Central memory CD4-positive, alpha-beta T cell (primary cell): ENCODE measurements around the gene CD9.
A peak's percentile ranks its signal among the peaks of the same experiment; 100 is the strongest.

Experiments
- DNase-seq: peaks from one replicate; pipeline ENCODE4 v3.0.0; 2022

CD9 gene

DNA sequence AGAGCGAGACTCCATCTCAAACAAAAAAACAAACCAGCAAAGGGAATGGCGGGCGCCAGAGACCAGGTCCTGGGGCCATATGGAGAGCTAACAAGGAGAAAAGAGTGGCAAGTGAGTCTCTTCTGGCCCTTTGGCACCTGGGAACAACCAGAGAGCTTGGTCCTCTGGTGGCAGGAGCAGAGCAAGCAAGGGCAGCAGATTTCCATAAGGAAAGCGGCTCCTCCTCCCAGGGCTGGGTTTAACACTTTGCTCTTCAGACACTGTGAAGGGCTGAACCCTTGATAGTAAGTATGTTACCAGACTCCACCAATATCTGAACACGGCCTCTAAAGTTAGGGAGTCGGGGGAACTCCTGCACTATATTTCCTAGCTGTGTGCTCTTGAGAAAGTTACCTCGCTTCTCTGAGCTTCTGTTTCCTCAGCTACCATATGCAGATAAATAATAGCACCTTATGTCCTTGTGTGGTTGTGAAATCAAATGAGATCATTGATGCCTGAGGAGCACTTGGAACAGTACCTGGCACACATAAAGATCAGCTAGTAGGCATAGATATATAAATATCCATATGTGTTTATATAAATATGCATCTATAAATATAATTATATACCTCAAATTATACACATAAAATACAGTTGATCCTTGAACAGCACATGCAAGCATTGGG, 76.9 kb downstream of the CD9 start:
- no peak for DNase-seq

DNA sequence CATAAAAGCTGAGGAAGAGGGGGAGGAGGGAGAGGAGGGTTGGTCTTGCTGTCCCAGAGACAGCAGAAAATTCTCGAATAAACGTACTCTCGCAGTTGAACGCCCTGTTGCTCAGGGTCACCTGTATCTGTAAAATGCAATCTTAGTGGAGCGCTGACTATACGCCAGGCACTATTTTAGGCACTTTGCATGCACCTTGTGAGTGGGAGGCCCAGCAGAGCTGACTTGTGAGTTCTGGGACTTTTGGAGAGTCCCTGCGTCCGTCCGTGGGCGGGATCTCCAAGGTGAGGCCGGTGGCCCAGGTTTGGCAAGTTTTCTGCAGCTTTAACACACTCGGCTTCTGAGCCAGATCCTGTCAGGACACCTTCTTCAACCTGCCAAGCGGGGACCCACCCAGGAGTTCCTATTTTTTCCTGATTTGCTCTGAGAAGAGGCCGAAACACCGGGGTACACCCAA, 77.8 kb downstream of the CD9 start:
- no peak for DNase-seq

DNA sequence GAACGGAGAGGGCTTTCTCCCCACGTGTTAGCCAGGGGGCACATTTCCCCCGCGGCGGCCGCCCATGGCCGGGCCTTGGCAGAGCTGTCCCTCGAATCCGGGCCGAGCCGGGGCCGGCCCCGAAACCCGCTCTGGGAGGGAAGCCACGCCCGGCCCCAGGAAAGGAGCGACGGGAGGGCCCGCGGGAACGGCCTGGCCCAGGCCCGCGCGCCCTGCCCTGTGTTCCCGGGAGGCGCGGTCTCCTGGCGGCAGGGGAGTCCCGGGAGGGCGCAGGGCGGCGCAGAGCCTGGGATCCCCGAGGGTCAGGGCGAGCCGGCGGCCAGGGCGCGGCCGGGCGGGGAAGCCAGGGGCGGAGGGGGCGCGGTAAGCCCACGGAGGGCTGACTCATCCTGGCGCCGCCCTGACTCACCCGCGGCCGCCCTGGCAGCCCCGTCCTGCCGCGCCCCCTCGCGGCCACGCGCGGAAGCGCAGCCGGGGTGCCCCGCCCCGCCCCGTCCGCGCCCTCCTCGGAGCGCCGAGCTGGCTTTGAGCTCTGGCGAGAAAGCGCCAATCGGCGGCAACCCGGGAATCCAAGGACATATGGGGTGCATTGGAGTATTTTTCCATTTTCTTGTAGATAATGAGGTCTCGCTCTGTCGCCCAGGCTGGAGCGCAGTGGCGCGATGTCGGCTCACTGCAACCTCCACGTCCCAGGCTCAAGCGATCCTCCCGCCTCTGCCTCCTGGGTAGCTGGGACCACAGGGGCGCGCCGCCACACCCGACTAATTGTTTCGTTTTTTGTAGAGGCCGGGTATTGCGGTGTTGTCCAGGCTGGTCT, 78.4 kb downstream of the CD9 start:
- peak; percentile 77 for DNase-seq

DNA sequence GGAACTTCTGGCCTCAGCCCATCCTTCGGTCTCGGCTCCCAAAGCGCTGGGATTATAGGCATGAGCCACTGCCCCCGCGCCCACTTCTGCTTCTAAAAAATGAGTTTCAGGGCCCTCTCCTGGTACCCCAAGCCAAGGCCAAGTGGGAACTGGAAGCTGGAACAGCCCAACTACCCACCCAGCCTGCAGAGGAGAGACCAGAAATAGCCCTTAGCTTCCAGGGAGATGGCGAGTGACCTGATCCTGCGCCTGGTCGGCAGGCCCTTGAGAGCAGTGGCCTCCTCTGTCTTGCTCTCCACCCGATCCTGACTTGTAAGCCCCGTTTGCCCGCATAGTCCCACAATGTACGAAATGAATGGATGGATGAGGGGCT, 79.0 kb downstream of the CD9 start:
- no peak for DNase-seq

DNA sequence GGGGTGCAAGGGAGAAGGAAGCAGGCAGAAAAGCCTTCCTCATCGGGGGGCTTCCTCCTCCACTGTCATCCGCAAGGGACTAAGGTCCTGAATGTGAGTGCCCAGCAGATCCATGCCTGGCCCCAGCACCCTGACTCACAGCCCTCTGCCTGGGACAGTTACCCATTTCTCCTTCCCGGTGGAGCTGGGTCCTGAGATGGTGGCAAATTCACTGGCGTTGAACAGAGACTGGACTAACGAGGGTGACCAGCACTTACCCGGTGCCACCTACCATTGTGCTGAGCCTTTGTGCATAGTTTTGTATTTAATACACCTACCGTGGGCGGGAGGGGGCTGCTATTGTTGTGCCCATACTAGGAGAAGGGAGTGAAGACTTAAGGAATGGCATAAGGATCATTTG, 79.4 kb downstream of the CD9 start:
- no peak for DNase-seq

DNA sequence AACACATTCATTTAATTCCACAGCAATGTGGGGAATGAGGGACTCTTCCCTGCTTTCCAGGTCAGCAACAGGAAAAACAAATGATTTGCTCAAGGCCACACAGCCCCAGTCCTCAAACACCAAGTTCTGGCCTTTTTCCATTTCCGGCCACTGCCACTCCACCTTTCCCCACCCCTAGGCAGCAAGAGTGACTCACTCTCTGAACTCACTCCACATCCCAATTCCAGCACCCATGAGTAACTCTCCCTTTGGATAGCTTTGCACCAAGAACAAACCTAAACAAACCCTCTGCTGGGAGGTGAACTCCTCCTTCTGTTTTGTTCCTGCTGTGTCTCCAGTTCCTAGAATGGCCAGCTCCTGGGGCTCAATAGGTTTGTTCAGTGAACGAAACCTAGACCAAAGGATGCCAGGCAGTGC, 79.9 kb downstream of the CD9 start:
- DNase-seq, result no peak

DNA sequence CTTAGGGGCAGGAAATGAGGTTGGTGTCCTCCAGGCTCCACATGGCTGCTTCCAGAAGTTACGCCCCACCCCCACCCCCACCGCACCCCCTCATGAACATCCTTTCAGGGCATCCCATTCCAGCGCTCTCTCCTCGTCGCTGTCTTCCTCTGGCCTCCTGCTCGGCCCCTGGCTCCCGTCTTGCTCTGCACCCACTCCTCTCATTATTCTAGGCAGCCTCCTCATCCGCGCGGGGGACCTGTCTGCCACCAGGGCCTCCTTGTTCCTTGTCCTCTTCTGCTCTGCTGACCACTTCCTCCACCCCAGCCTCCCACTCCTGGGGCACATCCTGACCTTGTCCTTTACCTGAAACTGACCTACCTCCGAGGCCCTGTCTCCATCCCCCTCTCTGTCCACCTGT, 80.5 kb downstream of the CD9 start:
- no peak for DNase-seq

DNA sequence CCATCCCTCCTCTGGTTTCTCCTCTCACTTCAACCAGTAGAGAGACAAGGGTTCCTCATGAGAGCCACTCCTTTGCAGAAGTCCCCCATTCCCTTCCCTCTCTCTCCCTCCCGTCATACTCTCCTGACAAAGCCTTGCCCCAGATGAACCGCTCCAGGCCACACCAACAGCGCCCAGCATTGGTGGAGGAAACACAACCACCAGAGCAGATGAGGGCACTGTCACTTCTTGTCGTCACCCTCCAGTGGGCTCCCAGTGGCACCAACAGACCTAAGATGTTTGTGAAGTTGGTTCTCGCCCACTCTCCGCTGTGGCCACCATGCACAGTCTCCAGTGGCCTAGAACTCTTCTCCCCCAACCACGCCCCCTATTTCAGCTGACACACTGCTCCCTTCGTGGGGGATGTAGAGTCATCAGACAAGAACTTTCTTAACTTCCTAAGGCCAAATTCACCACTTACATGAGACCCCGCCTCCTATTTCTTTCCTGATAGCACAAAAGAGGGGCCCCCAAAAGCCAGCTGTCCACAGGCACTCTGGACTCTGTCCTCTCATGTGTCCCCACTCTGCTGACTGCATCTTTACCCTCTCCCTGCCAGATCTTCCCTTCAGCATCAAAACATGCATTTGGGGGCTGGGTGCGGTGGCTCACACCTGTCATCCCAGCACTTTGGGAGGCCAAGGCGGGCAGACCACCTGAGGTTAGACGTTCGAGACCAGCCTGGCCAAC, 81.0 kb downstream of the CD9 start:
- no peak for DNase-seq

DNA sequence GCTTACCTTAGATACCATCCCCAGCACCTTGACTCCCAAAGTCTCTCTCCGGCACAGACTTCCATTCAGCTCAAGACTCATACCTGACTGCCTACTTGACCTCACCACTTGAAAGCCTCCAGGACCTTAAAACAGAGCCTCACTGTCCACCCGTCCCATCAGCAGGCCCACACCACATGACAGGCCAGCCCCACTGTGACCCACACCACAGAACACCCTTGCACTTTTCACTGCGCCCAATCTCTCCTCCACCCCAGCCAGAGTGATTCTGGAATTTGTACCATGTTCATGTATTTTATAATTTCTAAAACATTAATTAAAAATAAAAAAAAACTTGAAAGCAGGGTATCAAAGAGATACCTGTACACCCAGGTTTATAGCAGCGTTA, 82.2 kb downstream of the CD9 start:
- DNase-seq, result no peak

DNA sequence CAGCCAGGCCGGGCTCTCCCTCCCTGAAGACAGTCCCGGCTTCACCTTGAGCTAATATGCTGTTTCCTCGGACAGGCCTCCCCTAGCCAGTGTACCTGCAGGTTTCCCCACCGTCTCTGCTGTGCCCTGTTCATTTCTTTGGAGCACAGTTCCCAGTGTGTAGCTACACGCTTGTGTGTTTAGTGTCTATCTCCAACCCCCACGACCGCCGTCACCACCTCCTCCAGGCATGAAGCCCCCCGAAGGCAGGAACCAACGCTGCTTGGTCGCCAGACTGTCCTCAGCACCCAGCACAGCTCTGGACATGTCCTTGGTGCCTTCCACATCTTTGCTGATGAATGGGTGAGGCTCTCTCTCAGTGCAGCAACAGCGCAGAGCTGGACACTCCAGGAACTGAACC, 84.1 kb downstream of the CD9 start:
- DNase-seq, result no peak

DNA sequence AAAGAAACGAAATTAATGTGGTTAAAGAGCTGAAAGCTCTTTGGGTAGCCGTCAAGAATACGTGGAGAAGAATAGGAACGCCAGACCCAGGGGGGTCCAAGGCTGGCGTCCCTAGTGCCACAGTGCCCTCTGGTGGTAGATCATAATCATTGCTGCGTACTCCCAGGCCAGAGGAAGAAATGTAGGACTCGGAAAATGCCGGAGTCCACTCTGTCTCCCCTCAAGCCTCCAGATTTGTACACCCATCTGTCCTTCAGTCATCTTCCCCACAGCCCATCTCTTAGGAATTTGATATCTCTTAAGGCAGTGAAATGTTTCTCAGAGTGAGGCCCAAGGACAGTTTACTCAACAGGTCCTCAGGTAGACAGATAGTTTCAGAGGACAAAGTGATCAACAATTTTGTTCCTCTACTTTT, 84.9 kb downstream of the CD9 start:
- DNase-seq, result peak; percentile 60

DNA sequence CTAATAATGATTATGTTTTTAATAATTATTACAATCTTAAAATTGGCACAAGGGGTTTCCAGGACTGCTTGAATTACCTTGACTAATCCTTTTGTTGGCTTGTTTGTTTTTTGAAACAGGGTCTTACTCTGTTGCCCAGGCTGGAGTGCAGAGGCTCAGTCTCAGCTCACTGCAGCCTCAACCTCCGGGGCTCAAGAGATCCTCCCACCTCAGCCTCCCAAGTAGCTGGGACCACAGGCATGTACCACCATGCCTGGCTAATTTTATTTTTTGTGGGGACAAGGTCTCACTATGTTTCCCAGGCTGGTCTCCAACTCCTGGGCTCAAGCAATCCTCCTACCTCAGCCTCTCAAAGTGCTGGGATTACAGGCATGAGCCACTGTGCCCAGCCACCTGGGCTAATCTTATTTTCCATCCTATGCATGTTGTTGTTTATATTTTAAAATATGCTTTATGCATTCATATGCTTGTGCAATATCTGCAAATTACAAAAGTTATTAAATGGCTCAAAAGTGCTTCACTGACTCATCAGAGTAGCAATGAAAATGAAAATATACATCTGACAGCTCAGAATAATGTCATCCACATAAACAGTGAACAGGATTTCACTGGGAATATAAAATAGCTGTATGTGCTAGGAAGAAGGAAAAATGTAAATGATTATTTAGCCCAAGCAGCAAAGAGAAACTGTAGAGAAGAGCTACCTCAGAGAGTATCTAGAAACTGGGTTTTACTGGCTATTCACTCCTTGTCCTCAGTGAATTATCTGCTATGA, 85.5 kb downstream of the CD9 start:
- no peak for DNase-seq
